ENCODE results near the gene BSG. TPM values are rescaled to one million over a fixed set of nuclear protein-coding genes. Genes with fewer than 3 reads are reported as not detected.

The BSG gene
- total and polyA plus RNA-seq, 10 donors: 95.3 to 307 (median 213) TPM

DNA sequence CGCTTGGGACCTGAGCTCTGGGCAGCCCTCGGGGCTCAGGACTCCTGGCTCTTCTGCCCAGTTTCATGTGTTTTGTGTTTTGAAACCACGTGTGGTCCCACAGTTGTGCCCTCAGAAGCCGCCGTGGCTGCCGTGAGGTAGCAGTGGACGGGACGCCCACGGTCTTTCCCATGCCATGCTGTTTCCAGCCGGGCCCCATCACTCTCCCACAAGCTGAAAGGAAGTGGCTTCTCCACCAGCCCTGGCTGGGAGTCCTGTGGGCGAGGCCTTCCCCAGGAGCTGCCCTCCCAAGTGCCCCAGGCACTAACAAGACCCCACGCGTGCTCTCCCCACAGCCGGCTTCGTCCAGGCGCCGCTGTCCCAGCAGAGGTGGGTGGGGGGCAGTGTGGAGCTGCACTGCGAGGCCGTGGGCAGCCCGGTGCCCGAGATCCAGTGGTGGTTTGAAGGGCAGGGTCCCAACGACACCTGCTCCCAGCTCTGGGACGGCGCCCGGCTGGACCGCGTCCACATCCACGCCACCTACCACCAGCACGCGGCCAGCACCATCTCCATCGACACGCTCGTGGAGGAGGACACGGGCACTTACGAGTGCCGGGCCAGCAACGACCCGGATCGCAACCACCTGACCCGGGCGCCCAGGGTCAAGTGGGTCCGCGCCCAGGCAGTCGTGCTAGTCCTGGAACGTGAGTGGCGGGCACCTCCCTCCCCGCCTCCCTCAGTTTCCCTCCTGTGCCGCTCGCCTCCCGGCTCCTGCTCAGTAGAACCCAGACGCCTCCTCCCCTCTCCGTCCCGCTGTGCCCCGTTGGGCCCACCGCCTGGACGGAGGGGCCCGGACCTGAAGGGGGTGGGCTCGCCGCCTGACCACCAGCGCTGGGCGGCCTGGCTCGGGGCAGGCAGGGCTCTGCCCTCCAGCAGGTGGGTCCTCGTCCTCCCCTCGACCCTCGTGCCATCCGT, 5.3 kb downstream of the BSG start:
- Histone ChIP-seq H3K4me3 (no peak overlapping the region), H3K4me1 (peaks cover 30 to 71% (median 51%) of the 10 kb centered on the region in 6 donors), H3K27me3 (replicated peaks in 1 of 7) (no peaks in the 10 kb centered on the region), H3K36me3 (peaks cover 6 to 65% (median 44%) of the 10 kb centered on the region in 6 donors), H3K9me3 (no peaks in the 10 kb centered on the region), H3K27ac (no peak overlapping the region)
- intact Hi-C loops (cut with DNase I; ENCODE audit: low total_unique reads): no loop called here
- WGBS, 5 donors: 86 to 90% (median 88%) methylated on average over 41 to 66 of the region's 66 CpGs
- DNase-seq: no peak
- TF ChIP-seq POLR2AphosphoS5 (IDR thresholded peaks at IDR 0.05) (peak in 1 of 3 donors; percentile 31), POLR2A (IDR thresholded peaks at IDR 0.05) (no peak)
- TF ChIP-seq, protein P1, sequence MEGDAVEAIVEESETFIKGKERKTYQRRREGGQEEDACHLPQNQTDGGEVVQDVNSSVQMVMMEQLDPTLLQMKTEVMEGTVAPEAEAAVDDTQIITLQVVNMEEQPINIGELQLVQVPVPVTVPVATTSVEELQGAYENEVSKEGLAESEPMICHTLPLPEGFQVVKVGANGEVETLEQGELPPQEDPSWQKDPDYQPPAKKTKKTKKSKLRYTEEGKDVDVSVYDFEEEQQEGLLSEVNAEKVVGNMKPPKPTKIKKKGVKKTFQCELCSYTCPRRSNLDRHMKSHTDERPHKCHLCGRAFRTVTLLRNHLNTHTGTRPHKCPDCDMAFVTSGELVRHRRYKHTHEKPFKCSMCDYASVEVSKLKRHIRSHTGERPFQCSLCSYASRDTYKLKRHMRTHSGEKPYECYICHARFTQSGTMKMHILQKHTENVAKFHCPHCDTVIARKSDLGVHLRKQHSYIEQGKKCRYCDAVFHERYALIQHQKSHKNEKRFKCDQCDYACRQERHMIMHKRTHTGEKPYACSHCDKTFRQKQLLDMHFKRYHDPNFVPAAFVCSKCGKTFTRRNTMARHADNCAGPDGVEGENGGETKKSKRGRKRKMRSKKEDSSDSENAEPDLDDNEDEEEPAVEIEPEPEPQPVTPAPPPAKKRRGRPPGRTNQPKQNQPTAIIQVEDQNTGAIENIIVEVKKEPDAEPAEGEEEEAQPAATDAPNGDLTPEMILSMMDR (IDR thresholded peaks at IDR 0.05 in 8 of 11, conservative IDR thresholded peaks at IDR 0.05 in 3 of 11): no peak

DNA sequence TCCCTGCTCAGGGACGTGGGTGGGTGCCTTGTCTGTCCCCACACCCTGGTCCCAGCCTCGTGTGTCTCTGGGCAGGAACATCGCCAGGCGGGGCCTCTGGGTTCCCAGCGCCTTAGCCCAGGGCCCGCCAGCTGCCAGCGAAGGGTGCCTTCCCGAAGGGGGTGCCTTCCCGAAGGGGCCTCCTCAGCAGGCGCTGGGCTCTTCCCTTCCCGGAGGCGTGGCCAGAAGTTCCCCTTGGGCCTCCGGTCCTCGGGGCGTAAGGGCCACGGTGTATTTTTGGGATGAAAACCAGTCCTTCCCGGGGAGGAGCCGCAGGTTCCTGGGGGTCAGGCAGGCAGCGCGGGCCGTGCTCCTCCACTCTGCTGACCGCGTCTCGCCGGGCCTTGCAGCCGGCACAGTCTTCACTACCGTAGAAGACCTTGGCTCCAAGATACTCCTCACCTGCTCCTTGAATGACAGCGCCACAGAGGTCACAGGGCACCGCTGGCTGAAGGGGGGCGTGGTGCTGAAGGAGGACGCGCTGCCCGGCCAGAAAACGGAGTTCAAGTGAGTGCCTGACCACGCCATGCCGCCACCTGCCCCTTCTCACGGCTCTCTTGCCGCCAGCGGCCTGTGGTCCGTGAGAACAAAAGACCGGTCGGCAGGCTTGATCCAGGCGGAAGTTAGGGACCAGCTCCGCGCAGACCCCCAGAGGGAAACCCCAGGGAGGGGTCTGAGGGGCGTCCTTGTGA, 6.9 kb downstream of the BSG start:
- Histone ChIP-seq H3K4me3 (no peak overlapping the region), H3K4me1 (peaks cover 22 to 62% (median 44%) of the 10 kb centered on the region in 6 donors), H3K9me3 (no peaks in the 10 kb centered on the region), H3K27me3 (replicated peaks in 1 of 7) (peaks cover 0 to 7% (median 0%) of the 10 kb centered on the region in 7 donors), H3K36me3 (peaks cover 6 to 77% (median 54%) of the 10 kb centered on the region in 6 donors), H3K27ac (no peak overlapping the region)
- intact Hi-C loops (cut with DNase I; ENCODE audit: low total_unique reads): no loop called here
- WGBS, 5 donors: 87 to 96% (median 92%) methylated on average over 20 to 46 of the region's 46 CpGs
- no peak for DNase-seq
- TF ChIP-seq POLR2AphosphoS5 (IDR thresholded peaks at IDR 0.05) (peak in 1 of 3 donors; percentile 2), POLR2A (IDR thresholded peaks at IDR 0.05) (no peak)

DNA sequence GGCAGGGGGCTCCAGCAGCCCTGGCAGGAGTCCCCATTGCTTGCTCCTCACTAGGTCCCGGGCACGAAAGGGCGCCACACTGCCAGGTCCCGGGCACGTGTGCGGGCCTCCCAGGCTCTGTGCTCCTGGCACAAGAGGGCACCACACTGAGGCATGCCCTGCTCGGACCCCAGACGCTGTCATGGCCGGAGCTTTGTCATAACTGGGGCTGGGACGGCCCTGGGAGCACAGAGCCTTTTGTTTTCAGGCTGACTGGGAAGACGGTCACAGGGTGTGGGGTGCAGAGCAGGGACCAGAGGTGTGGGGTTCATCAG, 7.4 kb downstream of the BSG start:
- Histone ChIP-seq H3K27me3 (replicated peaks in 1 of 7) (peaks cover 0 to 13% (median 1%) of the 10 kb centered on the region in 7 donors), H3K4me3 (no peak overlapping the region), H3K4me1 (peaks cover 18 to 62% (median 41%) of the 10 kb centered on the region in 6 donors), H3K9me3 (no peaks in the 10 kb centered on the region), H3K36me3 (peaks cover 6 to 77% (median 54%) of the 10 kb centered on the region in 6 donors), H3K27ac (no peak overlapping the region)
- intact Hi-C loops (cut with DNase I; ENCODE audit: low total_unique reads): loop anchor here (10.0 kb wide), 1 partner anchor 155 kb away; no protein-coding TSS in a partner anchor
- 80 to 97% (median 94%) methylated on average over 1 to 11 of the region's 11 CpGs for WGBS, 5 donors
- TF ChIP-seq POLR2A (IDR thresholded peaks at IDR 0.05) (no peak), POLR2AphosphoS5 (IDR thresholded peaks at IDR 0.05) (peak in 1 of 3 donors; percentile 8)
- TF ChIP-seq, protein P1 (IDR thresholded peaks at IDR 0.05 in 8 of 11, conservative IDR thresholded peaks at IDR 0.05 in 3 of 11): no peak
- DNase-seq: no peak

DNA sequence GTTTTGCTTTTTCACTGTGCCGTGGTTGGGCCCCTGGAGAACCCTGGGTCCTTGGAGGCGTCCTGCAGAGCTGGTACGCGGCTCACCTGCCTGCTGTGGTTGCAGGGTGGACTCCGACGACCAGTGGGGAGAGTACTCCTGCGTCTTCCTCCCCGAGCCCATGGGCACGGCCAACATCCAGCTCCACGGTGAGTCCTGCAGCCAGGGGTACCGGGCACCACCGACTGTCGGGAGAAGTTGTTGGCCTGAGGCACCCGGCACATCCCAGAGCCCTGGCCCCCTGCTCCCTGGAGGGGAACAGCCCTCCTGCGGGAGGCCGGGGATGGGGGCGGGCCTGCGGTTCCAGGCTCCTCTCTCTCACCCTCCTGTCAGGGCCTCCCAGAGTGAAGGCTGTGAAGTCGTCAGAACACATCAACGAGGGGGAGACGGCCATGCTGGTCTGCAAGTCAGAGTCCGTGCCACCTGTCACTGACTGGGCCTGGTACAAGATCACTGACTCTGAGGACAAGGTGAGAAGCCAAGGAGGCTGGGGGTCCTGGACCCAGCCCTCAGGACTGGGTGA, 8.0 kb downstream of the BSG start:
- Histone ChIP-seq H3K4me3 (no peak overlapping the region), H3K4me1 (peaks cover 13 to 57% (median 36%) of the 10 kb centered on the region in 6 donors), H3K9me3 (no peaks in the 10 kb centered on the region), H3K36me3 (peaks cover 6 to 77% (median 54%) of the 10 kb centered on the region in 6 donors), H3K27ac (no peak overlapping the region), H3K27me3 (replicated peaks in 1 of 7) (peaks cover 0 to 18% (median 5%) of the 10 kb centered on the region in 7 donors)
- no peak for DNase-seq
- peak in 1 of 3 donors; percentile 6 for TF ChIP-seq POLR2AphosphoS5 (IDR thresholded peaks at IDR 0.05)
- TF ChIP-seq, protein P1 (IDR thresholded peaks at IDR 0.05 in 8 of 11, conservative IDR thresholded peaks at IDR 0.05 in 3 of 11): no peak
- WGBS, 5 donors: 75 to 95% (median 93%) methylated on average over 2 to 22 of the region's 22 CpGs
- intact Hi-C loops (cut with DNase I; ENCODE audit: low total_unique reads): loop anchor here (10.0 kb wide), 1 partner anchor 154 kb away; no protein-coding TSS in a partner anchor
